K562 (cell line): ENCODE data around the gene SND1. TPM values are rescaled to one million over a fixed set of nuclear protein-coding genes. Genes with fewer than 3 reads are reported as not detected.
A peak's percentile ranks its signal among the peaks of the same experiment; 100 is the strongest.

Experiments
- CBFA2T3 ChIP-seq: fragments of 450-650 bp; IDR thresholded peaks from 2 replicates; pipeline ENCODE4 v1.6.1; 2017
- CTCF ChIP-seq, 3 experiments: IDR thresholded peaks in 2 of 3; conservative IDR thresholded peaks in 1 of 3; 2 replicates each; pipeline ENCODE4 v1.5.1; 2011 to 2012; ENCODE audit warnings: low read length in 3 of 3, mild to moderate bottlenecking in 3 of 3, control low read depth in 2 of 3, improper control_type of control experiment in 1 of 3, inconsistent platforms in 1 of 3, low read depth in 1 of 3, mixed read lengths in 1 of 3, moderate library complexity in 1 of 3; ENCODE audit not compliant: insufficient read depth in 2 of 3
- DEAF1 ChIP-seq: fragments of 450-650 bp; formaldehyde crosslinking; IDR thresholded peaks from 2 replicates; pipeline ENCODE4 v1.4.0; 2020; ENCODE audit warnings: mild to moderate bottlenecking, moderate library complexity
- GTF2F1 ChIP-seq: IDR thresholded peaks from 2 replicates; pipeline ENCODE4 v1.6.1; 2011; ENCODE audit warnings: low read depth, low read length, improper control_type of control experiment
- KDM1A ChIP-seq, 2 experiments: fragments of 450-650 bp; IDR thresholded peaks; 2 replicates each; pipeline ENCODE4 v1.6.1; 2016; ENCODE audit warnings: mild to moderate bottlenecking in 2 of 2
- KLF13 ChIP-seq: fragments of 450-650 bp; IDR thresholded peaks from 2 replicates; pipeline ENCODE4 v1.6.1; 2016; ENCODE audit warnings: missing genetic modification characterization, low read depth, mild to moderate bottlenecking, missing compliant biosample characterization, moderate library complexity, borderline replicate concordance
- NR1H2 ChIP-seq: sonication (generic); formaldehyde crosslinking; IDR thresholded peaks from 2 replicates; pipeline ENCODE4 v1.4.0; 2020; ENCODE audit warnings: mild to moderate bottlenecking, missing genetic modification reagents
- POU5F1 ChIP-seq: fragments of 150-350 bp; IDR thresholded peaks from 2 replicates; pipeline ENCODE4 v1.6.1; 2014; ENCODE audit warnings: borderline replicate concordance, low read length, low read depth, mild to moderate bottlenecking; ENCODE audit not compliant: partially characterized antibody
- PRDM10 ChIP-seq: fragments of 450-650 bp; IDR thresholded peaks from 2 replicates; pipeline ENCODE4 v1.6.1; 2018; ENCODE audit not compliant: partially characterized antibody
- SPI1 ChIP-seq: IDR thresholded peaks from 2 replicates; pipeline ENCODE4 v1.6.1; 2011; ENCODE audit warnings: low read depth, low read length, control low read depth, borderline replicate concordance
- TCF3 ChIP-seq: sonication (generic); formaldehyde crosslinking; IDR thresholded peaks from 2 replicates; pipeline ENCODE4 v1.4.0; 2020; ENCODE audit warnings: mild to moderate bottlenecking, missing genetic modification reagents
- TEAD4 ChIP-seq, 2 experiments: sonication (generic) in 1 of 2; formaldehyde crosslinking in 1 of 2; IDR thresholded peaks; 2 replicates each; pipeline versions ENCODE4 v1.6.1 to v1.8.0; 2012 to 2022; ENCODE audit warnings: borderline replicate concordance in 1 of 2, inconsistent platforms in 1 of 2, low read length in 1 of 2, mild to moderate bottlenecking in 1 of 2, missing genetic modification reagents in 1 of 2
- TFAP4 ChIP-seq: sonication (generic); formaldehyde crosslinking; IDR thresholded peaks from 2 replicates; pipeline ENCODE4 v1.8.0; 2022; ENCODE audit warnings: missing genetic modification reagents, mild to moderate bottlenecking, moderate library complexity, borderline replicate concordance
- TRIM28 ChIP-seq: fragments of 450-650 bp; IDR thresholded peaks from 2 replicates; pipeline ENCODE4 v1.6.1; 2017
- ZBTB7A ChIP-seq: IDR thresholded peaks from 2 replicates; pipeline ENCODE4 v1.6.1; 2011; ENCODE audit warnings: low read depth, mild to moderate bottlenecking, low read length, moderate library complexity, borderline replicate concordance; ENCODE audit not compliant: control insufficient read depth
- ZFPM2 ChIP-seq: fragments of 250-450 bp; sonication (Bioruptor Pico); IDR thresholded peaks from 2 replicates; pipeline ENCODE4 v1.5.1; 2022; ENCODE audit warnings: mild to moderate bottlenecking
- polyA plus RNA-seq, 8 experiments: library from polyadenylated mRNA; depleted of rRNA in 4 of 8; stranded (reverse) in 5 of 8; unstranded in 3 of 8; fragments of >200 nt; fragmentation: Nextera tagmentation in 2 of 8; fragmentation: Illumina TruSeq in 1 of 8; extraction: Ambion mirVana in 2 of 8; extraction: Trizol in 1 of 8; gene quantifications; 2 replicates each; pipeline versions ENCODE4 v1.2.1 to v1.2.3, GENCODE V29; 2011 to 2014; ENCODE audit warnings: inconsistent platforms in 1 of 8, missing spikeins in 1 of 8
- total RNA-seq, 7 experiments: library from RNA; depleted of rRNA in 6 of 7; stranded (reverse); fragments of >200 nt in 6 of 7; fragmentation: Illumina TruSeq in 2 of 7; extraction: Trizol in 2 of 7; gene quantifications; 2 replicates each; pipeline versions ENCODE4 v1.2.1 to v1.2.3, GENCODE V29; 2011 to 2021; ENCODE audit warnings: low replicate concordance in 1 of 7

The SND1 gene
- total and polyA plus RNA-seq, 9 of the 15 experiments (the other 6 are each of a cell fraction or from before 2014, with no cell fraction given), result 46.5 to 307 (median 191) TPM

- TF ChIP-seq CTCF (IDR thresholded peaks at IDR 0.05 in 2 of 3, conservative IDR thresholded peaks at IDR 0.05 in 1 of 3; ENCODE audit: insufficient read depth in 2 of 3, low read depth in 1 of 3, low read length in 3 of 3) (peak in 1 of 3 experiments; percentile 31; a peak in 2 of 6 replicates), KLF13 (tag) (no peak), CBFA2T3 (peak; percentile 52), ZBTB7A (no peak), PRDM10 (peak; percentile 8), POU5F1 (no peak), GTF2F1 (no peak), TCF3 (CRISPR knock-in tag) (peak; percentile 56; the same call in 1 of the 2 replicates), DEAF1 (CRISPR knock-in tag) (peak; percentile 19; the same call in 1 of the 2 replicates), KDM1A (IDR thresholded peaks at IDR 0.05) (peak in 1 of 2 experiments; percentile 15; a peak in 1 of 4 replicates), ZFPM2 (CRISPR knock-in tag) (no peak), NR1H2 (CRISPR knock-in tag) (no peak), TRIM28 (no peak), SPI1 (peak; percentile 91), TFAP4 (peak; percentile 47; the same call in 1 of the 2 replicates), TEAD4 (IDR thresholded peaks at IDR 0.05; ENCODE audit: low read length) (peak; percentile 57), TEAD4 (CRISPR knock-in tag; IDR thresholded peaks at IDR 0.05; ENCODE audit: borderline replicate concordance) (no peak)
Observed at GRCh38 chr7:127884066-127884559, 232.1 kb downstream of the SND1 start (continued).
